ENCODE measurements around the gene PLXND1. TPM values are rescaled to one million over a fixed set of nuclear protein-coding genes. Genes with fewer than 3 reads are reported as not detected.
"Not testable (repeated sequence)": the region's sequence is repeated elsewhere in the genome, so short reads cannot be mapped to it uniquely, and the experiment has no call there.

The PLXND1 gene
- polyA plus RNA-seq, 2 donors: 15.8 to 18.7 TPM

GRCh38 chr3:129615751-129616281 lies 9.3 kb upstream of the PLXND1 start:
- no peaks in the 10 kb centered on the region for H3K36me3 ChIP-seq (ENCODE audit: control insufficient read depth in 2 of 2, insufficient read depth in 2 of 2, low read length in 1 of 2)
- peak overlapping the region in 1 of 2 donors; percentile 24 for H3K27ac ChIP-seq (ENCODE audit: low read depth in 2 of 2, low read length in 1 of 2)
- 62 to 66% methylated on average over 8 of the region's 8 CpGs for WGBS, 2 donors
- H3K4me1 ChIP-seq (ENCODE audit: control insufficient read depth in 2 of 2, insufficient read depth in 2 of 2, low read length in 1 of 2): peaks cover 0 to 4% of the 10 kb centered on the region in 2 donors
- H3K4me3 ChIP-seq (ENCODE audit: low read depth in 1 of 2, low read length in 2 of 2): no peak overlapping the region
- no peaks in the 10 kb centered on the region for H3K27me3 ChIP-seq (ENCODE audit: control insufficient read depth in 1 of 2, insufficient read depth in 2 of 2, low read length in 2 of 2)
- no peaks in the 10 kb centered on the region for H3K9me3 ChIP-seq (ENCODE audit: control insufficient read depth in 2 of 2, insufficient read depth in 1 of 2, low read depth in 1 of 2, low read length in 1 of 2)

- H3K4me3 ChIP-seq (ENCODE audit: low read depth in 1 of 2, low read length in 2 of 2): no peak overlapping the region
- no peaks in the 10 kb centered on the region for H3K27me3 ChIP-seq (ENCODE audit: control insufficient read depth in 1 of 2, insufficient read depth in 2 of 2, low read length in 2 of 2)
- 51 to 62% methylated on average over 5 of the region's 5 CpGs for WGBS, 2 donors
- no peaks in the 10 kb centered on the region for H3K9me3 ChIP-seq (ENCODE audit: control insufficient read depth in 2 of 2, insufficient read depth in 1 of 2, low read depth in 1 of 2, low read length in 1 of 2)
- H3K27ac ChIP-seq (ENCODE audit: low read depth in 2 of 2, low read length in 1 of 2): no peak overlapping the region
- no peaks in the 10 kb centered on the region for H3K36me3 ChIP-seq (ENCODE audit: control insufficient read depth in 2 of 2, insufficient read depth in 2 of 2, low read length in 1 of 2)
- H3K4me1 ChIP-seq (ENCODE audit: control insufficient read depth in 2 of 2, insufficient read depth in 2 of 2, low read length in 1 of 2): peaks cover 0 to 4% of the 10 kb centered on the region in 2 donors
Measured at GRCh38 chr3:129614927-129615363, 8.5 kb upstream of the PLXND1 start.

GRCh38 chr3:129614435-129614834 lies 8.0 kb upstream of the PLXND1 start:
- H3K9me3 ChIP-seq (ENCODE audit: control insufficient read depth in 2 of 2, insufficient read depth in 1 of 2, low read depth in 1 of 2, low read length in 1 of 2): no peaks in the 10 kb centered on the region
- H3K27me3 ChIP-seq (ENCODE audit: control insufficient read depth in 1 of 2, insufficient read depth in 2 of 2, low read length in 2 of 2): no peaks in the 10 kb centered on the region
- H3K36me3 ChIP-seq (ENCODE audit: control insufficient read depth in 2 of 2, insufficient read depth in 2 of 2, low read length in 1 of 2): no peaks in the 10 kb centered on the region
- H3K4me3 ChIP-seq (ENCODE audit: low read depth in 1 of 2, low read length in 2 of 2): no peak overlapping the region
- peak overlapping the region in 1 of 2 donors; percentile 5 for H3K27ac ChIP-seq (ENCODE audit: low read depth in 2 of 2, low read length in 1 of 2)
- WGBS, 2 donors: 94% methylated on average over 9 of the region's 9 CpGs
- peaks cover 0 to 4% of the 10 kb centered on the region in 2 donors for H3K4me1 ChIP-seq (ENCODE audit: control insufficient read depth in 2 of 2, insufficient read depth in 2 of 2, low read length in 1 of 2)

- H3K27me3 ChIP-seq (ENCODE audit: control insufficient read depth in 1 of 2, insufficient read depth in 2 of 2, low read length in 2 of 2): no peaks in the 10 kb centered on the region
- peaks cover 0 to 2% of the 10 kb centered on the region in 2 donors for H3K4me1 ChIP-seq (ENCODE audit: control insufficient read depth in 2 of 2, insufficient read depth in 2 of 2, low read length in 1 of 2)
Measured at GRCh38 chr3:129613367-129613740, 6.9 kb upstream of the PLXND1 start.

GRCh38 chr3:129612534-129613366 lies 6.3 kb upstream of the PLXND1 start:
- Histone ChIP-seq H3K4me1 (ENCODE audit: control insufficient read depth in 2 of 2, insufficient read depth in 2 of 2, low read length in 1 of 2) (peaks cover 0 to under 1% of the 10 kb centered on the region in 2 donors), H3K4me3 (ENCODE audit: low read depth in 1 of 2, low read length in 2 of 2) (no peak overlapping the region), H3K27ac (ENCODE audit: low read depth in 2 of 2, low read length in 1 of 2) (peak overlapping the region in 1 of 2 donors; percentile 21), H3K36me3 (ENCODE audit: control insufficient read depth in 2 of 2, insufficient read depth in 2 of 2, low read length in 1 of 2) (no peaks in the 10 kb centered on the region), H3K9me3 (ENCODE audit: control insufficient read depth in 2 of 2, insufficient read depth in 1 of 2, low read depth in 1 of 2, low read length in 1 of 2) (no peaks in the 10 kb centered on the region), H3K27me3 (ENCODE audit: control insufficient read depth in 1 of 2, insufficient read depth in 2 of 2, low read length in 2 of 2) (no peaks in the 10 kb centered on the region)
- WGBS, 2 donors: 67 to 69% methylated on average over 16 of the region's 16 CpGs

More at GRCh38 chr3:129613367-129613740, 6.9 kb upstream of the PLXND1 start:
- Histone ChIP-seq H3K4me3 (ENCODE audit: low read depth in 1 of 2, low read length in 2 of 2) (no peak overlapping the region), H3K36me3 (ENCODE audit: control insufficient read depth in 2 of 2, insufficient read depth in 2 of 2, low read length in 1 of 2) (no peaks in the 10 kb centered on the region), H3K9me3 (ENCODE audit: control insufficient read depth in 2 of 2, insufficient read depth in 1 of 2, low read depth in 1 of 2, low read length in 1 of 2) (no peaks in the 10 kb centered on the region), H3K27ac (ENCODE audit: low read depth in 2 of 2, low read length in 1 of 2) (no peak overlapping the region)
- WGBS, 2 donors: 76 to 81% methylated on average over 3 of the region's 3 CpGs

- Histone ChIP-seq H3K9me3 (ENCODE audit: control insufficient read depth in 2 of 2, insufficient read depth in 1 of 2, low read depth in 1 of 2, low read length in 1 of 2) (no peaks in the 10 kb centered on the region), H3K27ac (ENCODE audit: low read depth in 2 of 2, low read length in 1 of 2) (peak overlapping the region in 1 of 2 donors; percentile 21), H3K36me3 (ENCODE audit: control insufficient read depth in 2 of 2, insufficient read depth in 2 of 2, low read length in 1 of 2) (no peaks in the 10 kb centered on the region), H3K4me1 (ENCODE audit: control insufficient read depth in 2 of 2, insufficient read depth in 2 of 2, low read length in 1 of 2) (no peaks in the 10 kb centered on the region), H3K4me3 (ENCODE audit: low read depth in 1 of 2, low read length in 2 of 2) (no peak overlapping the region), H3K27me3 (ENCODE audit: control insufficient read depth in 1 of 2, insufficient read depth in 2 of 2, low read length in 2 of 2) (no peaks in the 10 kb centered on the region)
- 52 to 55% methylated on average over 25 of the region's 25 CpGs for WGBS, 2 donors
Measured at GRCh38 chr3:129611812-129612533, 5.5 kb upstream of the PLXND1 start.

- 86 to 89% methylated on average over 9 of the region's 9 CpGs for WGBS, 2 donors
- Histone ChIP-seq H3K36me3 (ENCODE audit: control insufficient read depth in 2 of 2, insufficient read depth in 2 of 2, low read length in 1 of 2) (no peaks in the 10 kb centered on the region), H3K27ac (ENCODE audit: low read depth in 2 of 2, low read length in 1 of 2) (no peak overlapping the region), H3K9me3 (ENCODE audit: control insufficient read depth in 2 of 2, insufficient read depth in 1 of 2, low read depth in 1 of 2, low read length in 1 of 2) (no peaks in the 10 kb centered on the region), H3K27me3 (ENCODE audit: control insufficient read depth in 1 of 2, insufficient read depth in 2 of 2, low read length in 2 of 2) (no peaks in the 10 kb centered on the region), H3K4me3 (ENCODE audit: low read depth in 1 of 2, low read length in 2 of 2) (no peak overlapping the region), H3K4me1 (ENCODE audit: control insufficient read depth in 2 of 2, insufficient read depth in 2 of 2, low read length in 1 of 2) (no peaks in the 10 kb centered on the region)
Measured at GRCh38 chr3:129611446-129611800, 4.9 kb upstream of the PLXND1 start.

- not testable (repeated sequence) for H3K27me3 ChIP-seq (ENCODE audit: control insufficient read depth in 1 of 2, insufficient read depth in 2 of 2, low read length in 2 of 2); H3K36me3 ChIP-seq (ENCODE audit: control insufficient read depth in 2 of 2, insufficient read depth in 2 of 2, low read length in 1 of 2); H3K4me3 ChIP-seq (ENCODE audit: low read depth in 1 of 2, low read length in 2 of 2); H3K4me1 ChIP-seq (ENCODE audit: control insufficient read depth in 2 of 2, insufficient read depth in 2 of 2, low read length in 1 of 2); H3K9me3 ChIP-seq (ENCODE audit: control insufficient read depth in 2 of 2, insufficient read depth in 1 of 2, low read depth in 1 of 2, low read length in 1 of 2); H3K27ac ChIP-seq (ENCODE audit: low read depth in 2 of 2, low read length in 1 of 2)
- WGBS, 2 donors: 93 to 94% methylated on average over 11 of the region's 11 CpGs
Measured at GRCh38 chr3:129610794-129611445, 4.4 kb upstream of the PLXND1 start.

- H3K4me1 ChIP-seq (ENCODE audit: control insufficient read depth in 2 of 2, insufficient read depth in 2 of 2, low read length in 1 of 2): peaks cover 2 to 9% of the 10 kb centered on the region in 2 donors
- H3K27ac ChIP-seq (ENCODE audit: low read depth in 2 of 2, low read length in 1 of 2): peak overlapping the region in 1 of 2 donors; percentile 11
- H3K4me3 ChIP-seq (ENCODE audit: low read depth in 1 of 2, low read length in 2 of 2): no peak overlapping the region
- no peaks in the 10 kb centered on the region for H3K36me3 ChIP-seq (ENCODE audit: control insufficient read depth in 2 of 2, insufficient read depth in 2 of 2, low read length in 1 of 2)
- 51 to 57% methylated on average over 10 of the region's 10 CpGs for WGBS, 2 donors
- H3K9me3 ChIP-seq (ENCODE audit: control insufficient read depth in 2 of 2, insufficient read depth in 1 of 2, low read depth in 1 of 2, low read length in 1 of 2): no peaks in the 10 kb centered on the region
- H3K27me3 ChIP-seq (ENCODE audit: control insufficient read depth in 1 of 2, insufficient read depth in 2 of 2, low read length in 2 of 2): peaks cover 0 to 2% of the 10 kb centered on the region in 2 donors
Measured at GRCh38 chr3:129610276-129610675, 3.8 kb upstream of the PLXND1 start.

Data from esophagus (tissue), 2 donors.